ENCODE results near the gene WDR27.

GRCh38 chr6:169424149-169424804, 277.6 kb downstream of the WDR27 start:
- TF ChIP-seq GATA2 (IDR thresholded peaks at IDR 0.05; ENCODE audit: low read depth, low read length), result no peak
- no peak for TF ChIP-seq GATA3 (IDR thresholded peaks at IDR 0.05; ENCODE audit: low read depth, low read length)
